ENCODE measurements around the gene GJB1.

GJB1 gene

GRCh38 chrX:71215338-71215912, 7.6 kb upstream of the GJB1 start:
- DNase-seq = no peak

DNA sequence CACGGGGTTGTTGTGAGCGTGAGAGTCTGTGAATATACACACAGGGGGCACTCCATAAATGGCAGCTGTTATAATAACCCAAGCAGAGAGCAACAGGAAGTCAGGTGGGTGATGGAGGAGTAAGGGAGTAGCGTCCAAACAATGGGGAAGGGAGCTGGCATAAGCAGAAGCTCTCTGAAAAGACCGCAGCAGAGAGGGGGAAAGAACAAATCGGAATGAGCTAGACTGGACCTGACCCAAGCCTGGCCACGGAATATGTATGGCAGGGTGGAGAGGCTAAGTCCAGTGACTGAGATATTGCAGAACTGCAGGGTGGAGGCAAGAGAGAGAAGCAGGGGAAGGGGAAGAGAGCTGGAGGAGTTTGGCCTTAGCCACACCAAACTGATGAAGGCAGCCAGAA, 6.5 kb upstream of the GJB1 start:
- DNase-seq = no peak

- no peak for DNase-seq
Observed at GRCh38 chrX:71217298-71217697, 5.7 kb upstream of the GJB1 start.

GRCh38 chrX:71221145-71221544, 1.9 kb upstream of the GJB1 start:
- DNase-seq = no peak

- DNase-seq = no peak
Observed at GRCh38 chrX:71224098-71224708, 1.2 kb downstream of the GJB1 start.

DNA sequence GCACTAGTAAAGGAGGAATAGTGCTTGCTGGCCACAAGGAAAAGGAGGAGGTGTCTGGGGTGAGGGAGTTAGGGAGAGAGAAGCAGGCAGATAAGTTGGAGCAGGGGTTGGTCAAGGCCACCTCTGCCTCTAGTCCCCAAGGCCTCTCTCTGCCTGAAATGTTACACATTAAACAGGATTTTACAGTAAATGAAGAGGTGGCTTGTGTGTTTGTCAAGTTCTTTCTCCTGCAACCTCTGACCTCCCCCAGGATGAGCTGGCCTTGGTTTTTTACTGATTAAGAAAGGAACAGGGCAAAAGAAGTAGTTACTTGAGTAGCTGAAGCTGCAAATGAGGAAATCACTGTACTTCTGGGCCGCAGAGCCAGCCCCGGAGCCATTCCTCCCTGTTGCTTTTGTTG, 2.0 kb downstream of the GJB1 start:
- DNase-seq = no peak

GRCh38 chrX:71225676-71226075, 2.7 kb downstream of the GJB1 start:
- no peak for DNase-seq

DNA sequence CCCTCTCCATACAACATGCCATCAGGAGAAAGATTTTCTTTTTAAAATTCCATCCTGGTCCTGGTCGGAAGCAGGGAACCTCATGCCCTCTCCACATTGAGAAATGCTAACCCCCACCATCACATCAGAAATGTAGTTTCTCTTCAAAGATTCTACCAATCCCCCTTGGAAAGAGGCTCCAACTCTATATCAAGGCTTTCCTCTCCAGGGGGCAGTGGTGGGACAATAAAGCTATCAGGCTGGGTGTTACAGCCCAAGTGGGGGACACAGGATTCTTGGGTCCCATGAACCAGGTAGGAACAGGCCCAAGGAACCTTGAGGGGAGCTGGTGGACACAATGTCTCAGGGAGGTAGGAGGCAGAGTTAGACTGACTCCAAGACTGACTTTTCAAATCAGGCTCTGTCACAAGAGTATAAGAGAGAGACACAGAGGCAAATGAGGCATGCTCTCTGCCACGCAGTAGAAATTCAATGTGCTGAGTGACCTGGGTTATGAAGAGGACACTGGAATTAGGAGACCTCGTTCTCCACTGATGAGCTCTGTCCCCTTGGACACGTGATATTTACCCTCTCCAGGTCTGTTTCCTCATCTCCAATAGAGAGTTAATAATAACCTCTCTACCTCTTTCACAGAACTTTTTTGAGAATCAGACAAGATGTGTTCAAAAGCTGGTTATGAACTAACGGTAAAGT, 4.5 kb downstream of the GJB1 start:
- DNase-seq = peak in 1 of 2 experiments; percentile 1

DNA sequence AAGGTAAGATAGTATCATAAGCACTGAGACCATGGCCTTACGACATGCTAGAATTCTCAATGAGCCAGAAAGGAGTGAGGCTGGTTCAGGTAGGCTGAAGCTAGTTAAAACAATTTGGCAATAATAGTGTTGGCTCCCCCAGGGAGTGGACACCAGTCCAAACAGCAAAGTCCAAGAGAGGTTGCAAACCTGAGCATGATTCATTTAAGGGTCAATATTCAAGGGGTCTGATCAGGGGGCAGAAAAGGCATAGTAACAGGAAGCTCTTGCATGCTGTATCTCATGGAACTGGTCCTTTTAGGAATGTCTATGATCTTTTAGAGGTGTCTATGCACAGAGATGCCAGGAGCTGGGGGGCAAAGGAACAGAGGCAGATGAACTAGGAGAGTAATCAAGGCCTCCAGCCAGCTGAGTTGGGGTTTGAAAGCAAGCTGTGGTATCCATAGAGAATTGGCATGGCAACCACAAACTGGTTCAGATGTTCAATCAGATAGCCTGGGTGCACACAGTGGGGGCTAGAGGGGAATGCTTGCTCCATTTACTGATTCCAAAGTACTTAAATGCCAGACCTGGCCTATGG, 5.1 kb downstream of the GJB1 start:
- no peak for DNase-seq

GRCh38 chrX:71235482-71235881, 12.5 kb downstream of the GJB1 start:
- DNase-seq = no peak

DNA sequence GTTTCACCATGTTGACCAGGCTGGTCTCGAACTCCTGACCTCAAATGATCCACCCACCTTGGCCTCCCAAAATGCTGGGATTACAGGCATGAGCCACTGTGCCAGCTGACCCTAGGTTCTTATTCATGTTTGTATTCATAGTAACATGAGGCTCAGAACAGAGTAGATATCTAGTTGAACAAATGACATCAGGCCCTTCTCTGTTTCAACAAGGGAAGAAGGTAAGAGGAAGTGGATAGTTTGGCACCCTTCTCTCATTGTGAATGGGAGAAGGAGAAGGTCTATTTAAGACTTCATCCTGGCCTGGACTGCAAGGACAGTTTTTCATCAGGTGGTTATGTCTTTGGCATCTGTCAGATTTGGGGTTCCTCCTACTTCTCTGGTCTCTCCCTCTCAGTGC, 13.8 kb downstream of the GJB1 start:
- no peak for DNase-seq

- DNase-seq = no peak
Observed at GRCh38 chrX:71239781-71240180, 16.8 kb downstream of the GJB1 start.

GRCh38 chrX:71241301-71241700, 18.3 kb downstream of the GJB1 start:
- DNase-seq = no peak

GRCh38 chrX:71244359-71245128, 21.5 kb downstream of the GJB1 start:
- DNase-seq = no peak

GRCh38 chrX:71245159-71245558, 22.1 kb downstream of the GJB1 start:
- no peak for DNase-seq

- DNase-seq = no peak
Observed at GRCh38 chrX:71250841-71251240, 27.8 kb downstream of the GJB1 start.

DNA sequence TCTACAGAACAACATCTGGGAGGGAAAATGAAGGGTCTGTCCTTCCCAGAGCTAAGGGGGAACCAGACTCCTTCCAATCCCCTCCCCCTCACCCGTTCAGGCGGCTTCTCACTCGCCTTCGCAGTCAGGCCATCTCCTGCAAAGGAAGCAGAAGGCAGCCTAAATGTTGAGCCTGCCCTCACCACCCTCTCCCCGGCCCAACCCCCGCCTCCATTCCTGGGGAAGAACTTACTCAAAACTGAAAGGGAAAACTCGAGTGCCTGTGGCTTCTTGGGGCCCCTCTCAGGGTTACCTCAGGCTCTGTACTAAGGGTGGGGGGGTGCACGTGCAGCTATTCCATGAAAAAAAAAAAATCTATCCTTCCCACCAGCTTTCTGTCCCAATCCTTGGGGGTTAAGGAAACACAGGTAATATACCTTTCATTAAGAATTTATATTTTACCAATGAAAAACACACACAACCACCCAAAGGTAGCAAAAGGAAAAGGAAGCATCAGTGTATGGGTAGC, 28.5 kb downstream of the GJB1 start:
- no peak for DNase-seq

- DNase-seq = no peak
Observed at GRCh38 chrX:71252221-71252620, 29.2 kb downstream of the GJB1 start.

- DNase-seq = peak in 1 of 2 experiments; percentile 11
Observed at GRCh38 chrX:71253253-71254091, 30.4 kb downstream of the GJB1 start.

GRCh38 chrX:71254092-71254963, 31.3 kb downstream of the GJB1 start, which contains the start of gene ZMYM3:
Gene ZMYM3 (minus strand): TSS chrX:71254140. CDS start chrX:71253255, 885 bp downstream.
- peak; percentile 58 to 69 for DNase-seq

- DNase-seq = no peak
Observed at GRCh38 chrX:71256051-71256450, 33.0 kb downstream of the GJB1 start.

All from SW 1271 (cell line).